ENCODE data around the gene POC1A. TPM values are rescaled to one million over a fixed set of nuclear protein-coding genes. Genes with fewer than 3 reads are reported as not detected.
A peak's percentile ranks its signal among the peaks of the same experiment; 100 is the strongest.

The POC1A gene
- total and polyA plus RNA-seq, 10 of the 15 experiments (the other 5 are each of a cell fraction or from before 2014, with no cell fraction given) = 8.5 to 49.8 (median 23.5) TPM

DNA sequence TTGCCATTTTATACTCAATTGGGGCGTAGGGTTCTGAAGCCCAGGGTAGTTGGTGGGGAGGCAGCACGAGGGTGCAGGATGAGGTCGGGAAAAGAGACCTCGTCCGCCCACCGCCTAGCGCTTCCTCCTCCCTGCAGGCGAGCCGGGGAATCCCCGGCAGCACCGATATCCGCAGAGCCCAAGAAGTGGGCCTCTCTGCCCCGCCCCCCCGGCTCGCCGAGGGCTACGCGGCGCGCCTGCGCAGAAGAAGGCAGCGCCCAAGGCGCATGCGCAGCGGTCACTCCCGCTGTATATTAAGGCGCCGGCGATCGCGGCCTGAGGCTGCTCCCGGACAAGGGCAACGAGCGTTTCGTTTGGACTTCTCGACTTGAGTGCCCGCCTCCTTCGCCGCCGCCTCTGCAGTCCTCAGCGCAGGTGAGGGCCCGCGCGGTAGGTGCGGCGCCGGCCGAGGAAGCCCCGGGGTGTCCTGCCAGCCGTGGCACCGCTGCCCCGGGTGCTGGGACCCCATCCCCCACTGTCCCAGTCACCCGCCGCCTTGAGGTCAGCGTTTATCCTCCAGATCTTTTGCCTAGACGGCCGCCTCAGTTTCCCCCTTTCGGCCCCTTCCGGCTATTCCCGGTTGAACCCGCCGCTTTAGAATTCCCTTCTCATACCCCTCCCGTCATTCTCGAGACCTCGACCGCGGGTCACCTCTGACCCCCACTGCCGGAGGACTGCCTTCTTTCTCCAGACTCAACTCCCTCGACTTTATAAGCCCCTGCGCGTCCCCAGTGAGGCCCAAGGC lies 43.8 kb upstream of the POC1A start, which contains the start of gene ALAS1 (continued):
- TF ChIP-seq ZNF217 (IDR thresholded peaks at IDR 0.05) (peak; percentile 37; the same call in 1 of the 2 replicates), MTA2 (IDR thresholded peaks at IDR 0.05; ENCODE audit: low read depth) (0 out of 2 replicates have a peak, but pooled peaks have one; percentile 32), TAF1 (IDR thresholded peaks at IDR 0.05; ENCODE audit: borderline replicate concordance, low read depth, low read length) (peak; percentile 61; the same call in 1 of the 2 replicates), SPI1 (IDR thresholded peaks at IDR 0.05; ENCODE audit: borderline replicate concordance, insufficient read depth, low read depth, low read length) (peak; percentile 51; the same call in 1 of the 2 replicates), CHD2 (IDR thresholded peaks at IDR 0.05; ENCODE audit: borderline replicate concordance, low read depth, low read length) (peak; percentile 32; the same call in 1 of the 2 replicates), SRF (IDR thresholded peaks at IDR 0.05; ENCODE audit: low read depth in 2 of 2, low read length in 2 of 2) (peak in 1 of 2 experiments; percentile 53; a peak in 1 of 4 replicates), MYB (IDR thresholded peaks at IDR 0.05; ENCODE audit: borderline replicate concordance, low read depth, low read length) (0 out of 2 replicates have a peak, but pooled peaks have one; percentile 41), TBL1XR1 (IDR thresholded peaks at IDR 0.05; ENCODE audit: low read depth, low read length) (0 out of 2 replicates have a peak, but pooled peaks have one; percentile 21), NR2C1 (IDR thresholded peaks at IDR 0.05) (peak; percentile 51), CHD1 (IDR thresholded peaks at IDR 0.05; ENCODE audit: low read depth, low read length) (no peak), RBBP5 (conservative IDR thresholded peaks at IDR 0.05) (no peak), MEF2A (IDR thresholded peaks at IDR 0.05; ENCODE audit: insufficient read depth, low read depth, low read length) (0 out of 2 replicates have a peak, but pooled peaks have one; percentile 35)
- TF ChIP-seq, protein P1, sequence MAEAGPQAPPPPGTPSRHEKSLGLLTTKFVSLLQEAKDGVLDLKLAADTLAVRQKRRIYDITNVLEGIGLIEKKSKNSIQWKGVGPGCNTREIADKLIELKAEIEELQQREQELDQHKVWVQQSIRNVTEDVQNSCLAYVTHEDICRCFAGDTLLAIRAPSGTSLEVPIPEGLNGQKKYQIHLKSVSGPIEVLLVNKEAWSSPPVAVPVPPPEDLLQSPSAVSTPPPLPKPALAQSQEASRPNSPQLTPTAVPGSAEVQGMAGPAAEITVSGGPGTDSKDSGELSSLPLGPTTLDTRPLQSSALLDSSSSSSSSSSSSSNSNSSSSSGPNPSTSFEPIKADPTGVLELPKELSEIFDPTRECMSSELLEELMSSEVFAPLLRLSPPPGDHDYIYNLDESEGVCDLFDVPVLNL (IDR thresholded peaks at IDR 0.05; ENCODE audit: low read depth, low read length) = no peak
- TF ChIP-seq, protein P2, sequence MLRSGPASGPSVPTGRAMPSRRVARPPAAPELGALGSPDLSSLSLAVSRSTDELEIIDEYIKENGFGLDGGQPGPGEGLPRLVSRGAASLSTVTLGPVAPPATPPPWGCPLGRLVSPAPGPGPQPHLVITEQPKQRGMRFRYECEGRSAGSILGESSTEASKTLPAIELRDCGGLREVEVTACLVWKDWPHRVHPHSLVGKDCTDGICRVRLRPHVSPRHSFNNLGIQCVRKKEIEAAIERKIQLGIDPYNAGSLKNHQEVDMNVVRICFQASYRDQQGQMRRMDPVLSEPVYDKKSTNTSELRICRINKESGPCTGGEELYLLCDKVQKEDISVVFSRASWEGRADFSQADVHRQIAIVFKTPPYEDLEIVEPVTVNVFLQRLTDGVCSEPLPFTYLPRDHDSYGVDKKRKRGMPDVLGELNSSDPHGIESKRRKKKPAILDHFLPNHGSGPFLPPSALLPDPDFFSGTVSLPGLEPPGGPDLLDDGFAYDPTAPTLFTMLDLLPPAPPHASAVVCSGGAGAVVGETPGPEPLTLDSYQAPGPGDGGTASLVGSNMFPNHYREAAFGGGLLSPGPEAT (IDR thresholded peaks at IDR 0.05; ENCODE audit: low read depth) = peak; percentile 69; the same call in 1 of the 2 replicates
- TF ChIP-seq, protein P3, sequence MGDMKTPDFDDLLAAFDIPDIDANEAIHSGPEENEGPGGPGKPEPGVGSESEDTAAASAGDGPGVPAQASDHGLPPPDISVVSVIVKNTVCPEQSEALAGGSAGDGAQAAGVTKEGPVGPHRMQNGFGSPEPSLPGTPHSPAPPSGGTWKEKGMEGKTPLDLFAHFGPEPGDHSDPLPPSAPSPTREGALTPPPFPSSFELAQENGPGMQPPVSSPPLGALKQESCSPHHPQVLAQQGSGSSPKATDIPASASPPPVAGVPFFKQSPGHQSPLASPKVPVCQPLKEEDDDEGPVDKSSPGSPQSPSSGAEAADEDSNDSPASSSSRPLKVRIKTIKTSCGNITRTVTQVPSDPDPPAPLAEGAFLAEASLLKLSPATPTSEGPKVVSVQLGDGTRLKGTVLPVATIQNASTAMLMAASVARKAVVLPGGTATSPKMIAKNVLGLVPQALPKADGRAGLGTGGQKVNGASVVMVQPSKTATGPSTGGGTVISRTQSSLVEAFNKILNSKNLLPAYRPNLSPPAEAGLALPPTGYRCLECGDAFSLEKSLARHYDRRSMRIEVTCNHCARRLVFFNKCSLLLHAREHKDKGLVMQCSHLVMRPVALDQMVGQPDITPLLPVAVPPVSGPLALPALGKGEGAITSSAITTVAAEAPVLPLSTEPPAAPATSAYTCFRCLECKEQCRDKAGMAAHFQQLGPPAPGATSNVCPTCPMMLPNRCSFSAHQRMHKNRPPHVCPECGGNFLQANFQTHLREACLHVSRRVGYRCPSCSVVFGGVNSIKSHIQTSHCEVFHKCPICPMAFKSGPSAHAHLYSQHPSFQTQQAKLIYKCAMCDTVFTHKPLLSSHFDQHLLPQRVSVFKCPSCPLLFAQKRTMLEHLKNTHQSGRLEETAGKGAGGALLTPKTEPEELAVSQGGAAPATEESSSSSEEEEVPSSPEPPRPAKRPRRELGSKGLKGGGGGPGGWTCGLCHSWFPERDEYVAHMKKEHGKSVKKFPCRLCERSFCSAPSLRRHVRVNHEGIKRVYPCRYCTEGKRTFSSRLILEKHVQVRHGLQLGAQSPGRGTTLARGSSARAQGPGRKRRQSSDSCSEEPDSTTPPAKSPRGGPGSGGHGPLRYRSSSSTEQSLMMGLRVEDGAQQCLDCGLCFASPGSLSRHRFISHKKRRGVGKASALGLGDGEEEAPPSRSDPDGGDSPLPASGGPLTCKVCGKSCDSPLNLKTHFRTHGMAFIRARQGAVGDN (IDR thresholded peaks at IDR 0.05) = peak; percentile 80
- TF ChIP-seq, protein P4, sequence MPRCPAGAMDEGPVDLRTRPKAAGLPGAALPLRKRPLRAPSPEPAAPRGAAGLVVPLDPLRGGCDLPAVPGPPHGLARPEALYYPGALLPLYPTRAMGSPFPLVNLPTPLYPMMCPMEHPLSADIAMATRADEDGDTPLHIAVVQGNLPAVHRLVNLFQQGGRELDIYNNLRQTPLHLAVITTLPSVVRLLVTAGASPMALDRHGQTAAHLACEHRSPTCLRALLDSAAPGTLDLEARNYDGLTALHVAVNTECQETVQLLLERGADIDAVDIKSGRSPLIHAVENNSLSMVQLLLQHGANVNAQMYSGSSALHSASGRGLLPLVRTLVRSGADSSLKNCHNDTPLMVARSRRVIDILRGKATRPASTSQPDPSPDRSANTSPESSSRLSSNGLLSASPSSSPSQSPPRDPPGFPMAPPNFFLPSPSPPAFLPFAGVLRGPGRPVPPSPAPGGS (IDR thresholded peaks at IDR 0.05; ENCODE audit: borderline replicate concordance, insufficient read depth, low read depth, low read length, poor library complexity, severe bottlenecking) = peak; percentile 48
- TF ChIP-seq, protein P5, sequence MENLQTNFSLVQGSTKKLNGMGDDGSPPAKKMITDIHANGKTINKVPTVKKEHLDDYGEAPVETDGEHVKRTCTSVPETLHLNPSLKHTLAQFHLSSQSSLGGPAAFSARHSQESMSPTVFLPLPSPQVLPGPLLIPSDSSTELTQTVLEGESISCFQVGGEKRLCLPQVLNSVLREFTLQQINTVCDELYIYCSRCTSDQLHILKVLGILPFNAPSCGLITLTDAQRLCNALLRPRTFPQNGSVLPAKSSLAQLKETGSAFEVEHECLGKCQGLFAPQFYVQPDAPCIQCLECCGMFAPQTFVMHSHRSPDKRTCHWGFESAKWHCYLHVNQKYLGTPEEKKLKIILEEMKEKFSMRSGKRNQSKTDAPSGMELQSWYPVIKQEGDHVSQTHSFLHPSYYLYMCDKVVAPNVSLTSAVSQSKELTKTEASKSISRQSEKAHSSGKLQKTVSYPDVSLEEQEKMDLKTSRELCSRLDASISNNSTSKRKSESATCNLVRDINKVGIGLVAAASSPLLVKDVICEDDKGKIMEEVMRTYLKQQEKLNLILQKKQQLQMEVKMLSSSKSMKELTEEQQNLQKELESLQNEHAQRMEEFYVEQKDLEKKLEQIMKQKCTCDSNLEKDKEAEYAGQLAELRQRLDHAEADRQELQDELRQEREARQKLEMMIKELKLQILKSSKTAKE (IDR thresholded peaks at IDR 0.05; ENCODE audit: low read depth, poor library complexity, severe bottlenecking) = no peak

All from GM12878 (cell line).